Measurements from ENCODE around the gene TOP2B. TPM values are rescaled to one million over a fixed set of nuclear protein-coding genes. Genes with fewer than 3 reads are reported as not detected.

TOP2B gene
- 38.9 and 45.3 TPM in 2 replicates for total RNA-seq (2014; rRNA removed; shearing (Covaris generic))

GRCh38 chr3:25664812-25665314, at the start of gene TOP2B:
Gene TOP2B, minus strand, starts transcription at chr3:25664907. Its CDS starts 610 bp downstream, at chr3:25664297.
- DNase-seq (ENCODE audit: low spot score), result peak; percentile 86

DNA sequence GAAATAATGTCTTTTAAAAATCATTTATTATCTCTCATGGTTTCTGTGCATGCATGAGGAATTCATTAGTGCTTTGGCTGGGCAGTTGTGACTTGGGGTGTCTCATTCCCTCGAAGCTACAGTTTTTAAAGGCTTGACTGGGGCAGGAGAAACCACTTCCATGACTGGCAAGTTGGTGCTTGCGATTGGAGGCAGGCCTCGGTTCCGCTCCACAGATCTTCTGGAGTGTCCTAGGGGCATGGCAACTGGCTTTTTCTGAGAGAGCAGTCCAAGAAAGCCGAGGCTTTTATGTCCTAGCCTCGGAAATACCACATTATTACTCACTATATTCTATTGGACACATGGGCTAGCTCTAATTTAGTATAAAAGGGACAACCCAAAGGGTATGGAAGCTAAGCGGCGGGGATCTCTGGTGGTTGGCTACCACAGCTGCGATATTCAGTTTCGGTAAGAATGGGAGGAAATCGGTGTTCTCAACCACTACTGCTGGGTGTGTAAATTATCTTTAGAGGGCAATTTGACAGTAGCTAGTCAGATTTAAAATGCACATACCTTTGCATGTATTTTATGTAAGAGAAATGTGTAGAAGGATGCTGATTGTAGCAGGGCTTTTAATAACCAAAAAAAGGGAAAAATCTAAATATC, 48.8 kb upstream of the TOP2B start:
- no peak for DNase-seq (ENCODE audit: low spot score)

DNA sequence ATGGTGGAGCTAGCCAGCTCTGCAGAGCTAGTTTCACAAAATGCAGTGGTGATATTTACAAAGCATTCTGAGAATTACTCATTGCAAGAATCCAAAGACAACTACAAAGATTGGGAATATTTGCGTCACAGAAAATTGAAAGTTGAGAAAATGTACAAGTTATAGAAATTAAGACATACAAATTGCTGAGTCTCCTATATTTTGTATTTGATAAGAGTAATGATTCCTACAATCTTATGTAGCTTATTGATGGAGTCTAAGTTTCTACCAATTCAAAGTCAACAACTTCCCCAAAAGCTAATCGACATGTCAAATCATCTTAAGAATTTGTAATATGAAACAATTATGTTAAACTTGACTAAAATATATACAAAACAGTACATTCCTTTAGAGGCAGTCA, 46.4 kb upstream of the TOP2B start:
- DNase-seq (ENCODE audit: low spot score), result no peak

- DNase-seq (ENCODE audit: low spot score), result no peak
Observed at GRCh38 chr3:25708036-25708435, 43.3 kb upstream of the TOP2B start.

DNA sequence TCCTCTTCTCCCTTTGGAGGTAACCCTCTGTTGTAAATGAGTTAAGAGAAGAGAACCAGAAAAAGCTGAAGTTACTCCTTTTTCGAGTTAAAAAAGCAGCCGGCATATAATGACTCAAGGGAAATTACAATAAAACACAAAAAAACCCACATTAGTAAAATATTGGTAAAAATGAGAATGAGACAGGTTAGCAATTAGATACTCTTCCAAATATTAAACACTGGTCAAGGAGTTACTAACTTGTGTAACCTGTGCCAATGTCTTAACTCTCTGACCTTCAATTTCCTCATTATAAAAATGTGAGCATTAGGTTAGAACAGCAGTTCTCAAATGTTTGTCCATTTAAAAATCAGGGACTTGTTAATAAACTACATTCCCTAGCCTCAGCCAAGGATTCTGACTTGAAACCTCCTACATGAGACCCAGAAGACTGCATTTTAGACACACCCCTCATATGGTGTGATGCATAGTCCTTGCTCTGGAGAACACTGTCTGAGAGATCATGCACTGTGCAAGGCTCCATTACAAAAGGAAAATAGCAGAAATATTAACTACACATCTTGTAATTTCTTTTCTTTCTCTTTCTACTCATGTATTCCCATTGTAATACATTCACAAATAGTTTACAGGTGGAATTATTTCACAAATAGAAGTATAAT, 42.7 kb upstream of the TOP2B start:
- DNase-seq (ENCODE audit: low spot score), result no peak

- no peak for DNase-seq (ENCODE audit: low spot score)
Observed at GRCh38 chr3:25706213-25706612, 41.5 kb upstream of the TOP2B start.

GRCh38 chr3:25697553-25697952, 32.8 kb upstream of the TOP2B start:
- DNase-seq (ENCODE audit: low spot score), result no peak

DNA sequence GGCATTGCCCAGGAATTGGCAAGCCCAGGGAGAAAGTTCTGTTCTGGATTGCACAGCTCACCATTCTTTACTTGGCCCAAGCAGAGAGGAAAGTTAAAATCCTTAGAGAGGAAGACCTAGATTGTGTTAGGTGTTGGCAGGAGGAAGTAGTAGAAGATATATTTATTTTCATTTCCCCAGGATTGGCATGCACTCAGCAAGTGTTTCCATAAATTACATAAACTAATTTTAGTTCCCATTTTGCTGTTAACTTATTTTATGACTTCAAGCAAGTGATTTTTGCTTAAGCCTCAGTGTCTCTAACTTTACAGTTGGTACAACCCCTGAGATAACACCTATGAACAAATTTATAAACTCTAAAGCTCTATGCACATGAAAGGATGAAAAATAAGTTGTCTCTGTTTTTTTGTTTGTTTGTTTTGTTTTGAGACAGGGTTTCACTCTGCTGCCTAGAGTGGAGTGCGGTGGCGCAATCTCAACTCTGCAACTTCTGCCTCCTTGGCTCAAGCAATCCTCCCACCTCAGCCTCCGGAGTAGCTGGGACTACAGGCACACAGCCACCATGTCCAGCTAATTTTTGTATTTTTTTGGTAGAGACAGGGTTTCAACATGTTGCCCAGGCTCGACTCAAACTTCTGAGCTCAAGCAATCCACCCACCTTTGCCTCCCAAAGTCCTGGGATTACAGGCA, 31.2 kb upstream of the TOP2B start:
- DNase-seq (ENCODE audit: low spot score), result no peak

DNA sequence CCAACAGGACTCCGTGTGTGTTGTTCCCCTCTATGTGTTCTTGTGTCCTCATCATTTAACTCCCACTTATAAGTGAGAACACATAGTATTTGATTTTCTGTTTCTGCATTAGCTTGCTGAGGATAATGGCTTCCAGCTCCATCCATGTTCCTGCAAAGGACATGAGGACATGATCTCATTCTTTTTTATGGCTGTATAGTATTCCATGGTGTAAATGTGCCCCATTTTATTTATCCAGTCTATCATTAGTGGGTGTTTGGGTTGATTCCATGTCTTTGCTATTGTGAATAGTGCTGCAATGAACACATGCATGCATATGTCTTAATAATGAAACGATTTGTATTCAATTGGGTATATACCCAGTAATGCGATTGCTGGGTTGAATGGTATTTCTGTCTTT, 28.5 kb upstream of the TOP2B start:
- DNase-seq (ENCODE audit: low spot score), result no peak

GRCh38 chr3:25692341-25692740, 27.6 kb upstream of the TOP2B start:
- no peak for DNase-seq (ENCODE audit: low spot score)

GRCh38 chr3:25690768-25691533, 26.2 kb upstream of the TOP2B start:
- no peak for DNase-seq (ENCODE audit: low spot score)

DNA sequence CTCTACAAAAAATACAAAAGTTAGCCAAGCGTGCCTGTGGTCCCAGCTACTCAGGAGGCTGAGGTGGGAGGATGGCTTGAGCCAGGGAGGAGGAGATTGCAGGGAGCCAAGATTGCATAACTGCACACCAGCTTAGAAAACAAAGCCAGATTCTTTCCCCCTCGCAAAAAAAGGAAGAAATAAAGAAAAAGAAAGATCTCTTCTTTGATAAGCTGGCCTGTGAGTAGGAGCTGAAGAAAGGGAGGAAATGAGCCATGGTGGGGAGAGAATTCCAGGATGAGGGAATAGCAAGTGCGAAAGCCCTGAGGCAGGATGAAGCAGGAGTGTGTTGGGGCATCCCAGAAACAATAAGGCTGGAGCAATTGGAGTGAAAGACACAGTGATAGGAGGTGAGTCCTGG, 24.5 kb upstream of the TOP2B start:
- no peak for DNase-seq (ENCODE audit: low spot score)

DNA sequence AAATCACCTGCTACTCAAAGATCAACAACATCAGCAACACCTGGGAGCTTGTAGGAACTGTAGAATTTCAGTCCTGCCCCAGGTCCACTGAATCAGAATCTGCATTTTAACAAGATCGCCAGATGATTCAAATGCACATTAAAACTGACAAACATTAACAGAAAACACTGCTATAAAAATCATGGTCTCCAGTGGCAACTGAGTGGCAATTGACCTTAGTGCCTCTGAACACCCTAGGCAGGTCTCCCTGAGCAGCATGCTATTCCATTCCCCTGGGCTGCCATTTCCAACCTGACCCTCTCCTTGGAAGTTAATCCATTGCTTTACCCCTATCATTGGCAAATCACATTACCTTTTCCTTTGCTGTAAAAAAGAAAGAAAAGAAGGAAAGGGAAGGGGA, 23.0 kb upstream of the TOP2B start:
- DNase-seq (ENCODE audit: low spot score), result no peak

- no peak for DNase-seq (ENCODE audit: low spot score)
Observed at GRCh38 chr3:25686766-25687165, 22.1 kb upstream of the TOP2B start.

DNA sequence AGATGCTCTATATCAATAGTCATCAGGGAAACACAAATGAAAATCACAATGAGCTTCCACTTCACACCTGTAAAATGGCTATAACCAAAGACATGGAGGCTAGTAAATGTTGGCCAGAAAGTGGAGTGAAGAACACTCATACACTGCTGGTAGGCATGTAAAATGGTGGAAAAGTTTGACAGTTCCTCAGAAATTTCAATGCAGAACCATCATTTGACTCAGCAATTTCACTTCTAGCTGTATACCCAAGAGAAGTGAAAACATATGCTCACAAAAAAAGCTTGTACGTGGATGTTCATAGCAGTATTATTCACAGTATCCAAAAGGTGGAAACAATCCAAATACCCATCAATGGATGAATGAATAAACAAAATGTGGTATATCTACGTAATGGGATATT, 19.2 kb upstream of the TOP2B start:
- no peak for DNase-seq (ENCODE audit: low spot score)

- DNase-seq (ENCODE audit: low spot score), result no peak
Observed at GRCh38 chr3:25683410-25683809, 18.7 kb upstream of the TOP2B start.

DNA sequence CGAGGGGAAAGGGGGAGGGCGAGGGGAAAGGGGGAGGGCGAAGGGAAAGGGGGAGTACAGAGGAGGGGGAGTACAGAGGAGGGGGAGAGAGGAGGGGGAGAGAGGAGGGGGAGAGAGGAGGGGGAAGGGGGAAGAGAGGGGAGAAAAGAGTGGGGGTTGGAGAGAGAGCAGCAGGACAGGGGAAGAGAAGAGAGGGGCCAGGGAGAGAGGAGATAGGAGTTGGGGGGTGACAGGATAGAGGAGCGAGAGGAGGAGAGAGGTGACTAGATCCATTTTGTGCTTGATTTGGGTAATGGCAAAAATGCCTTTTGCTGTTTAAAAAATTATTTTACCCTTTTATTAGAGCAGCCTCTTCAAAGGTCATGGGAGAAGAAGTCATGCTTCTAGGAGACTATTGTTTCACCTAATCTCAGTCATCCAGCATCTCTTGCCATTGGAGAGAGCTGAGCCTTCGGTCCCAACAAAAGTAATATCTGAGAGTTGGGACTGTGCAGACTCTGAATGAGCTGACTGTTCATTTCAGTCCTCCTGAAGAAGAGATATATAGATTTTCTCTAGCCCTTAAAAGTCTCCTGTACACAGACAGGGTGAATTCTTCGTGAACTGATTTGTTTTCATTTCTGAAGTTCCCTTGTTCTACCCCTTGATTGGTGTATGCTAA, 15.1 kb upstream of the TOP2B start:
- DNase-seq (ENCODE audit: low spot score), result no peak

DNA sequence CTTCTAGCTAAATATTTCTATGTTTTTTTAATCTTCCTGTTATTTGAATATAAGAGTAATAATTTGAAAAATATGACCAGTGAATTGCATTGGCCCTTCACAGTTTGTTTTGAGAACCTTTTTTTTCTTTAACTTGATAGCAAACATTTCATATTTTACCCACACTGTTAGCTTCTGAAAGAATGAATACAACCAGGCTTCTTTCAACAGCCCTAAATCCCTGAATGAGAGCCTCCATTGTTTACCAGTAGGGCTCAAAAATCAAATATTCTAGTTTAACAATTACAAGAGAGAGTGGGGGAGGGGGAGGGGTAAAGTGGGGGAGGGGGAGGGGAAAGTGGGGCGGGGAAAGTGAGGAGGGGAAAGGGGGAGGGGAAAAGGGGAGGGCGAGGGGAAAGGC, 14.5 kb upstream of the TOP2B start:
- no peak for DNase-seq (ENCODE audit: low spot score)

DNA sequence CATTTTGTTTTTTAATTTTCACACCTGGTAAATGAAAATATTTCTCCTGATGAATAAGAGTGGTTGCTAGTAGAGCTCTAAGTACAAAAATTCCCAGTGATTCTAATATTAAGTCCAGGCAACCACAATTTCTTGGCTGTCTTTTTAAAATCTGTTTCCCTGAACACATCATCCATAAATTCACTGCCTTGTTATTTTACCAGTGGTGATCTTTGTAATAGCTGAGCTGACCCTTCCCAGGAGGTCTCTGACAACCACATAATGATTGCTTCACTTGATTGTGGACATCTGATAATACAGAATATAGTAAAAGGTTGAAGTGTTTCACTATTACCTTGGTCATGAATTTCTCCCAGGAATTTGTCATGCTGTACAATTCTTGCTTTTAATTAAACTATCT, 13.9 kb upstream of the TOP2B start:
- no peak for DNase-seq (ENCODE audit: low spot score)

- no peak for DNase-seq (ENCODE audit: low spot score)
Observed at GRCh38 chr3:25677121-25677520, 12.4 kb upstream of the TOP2B start.

GRCh38 chr3:25674670-25675069, 10.0 kb upstream of the TOP2B start:
- no peak for DNase-seq (ENCODE audit: low spot score)
